ENCODE measurements around the gene TMEM74B.

DNA sequence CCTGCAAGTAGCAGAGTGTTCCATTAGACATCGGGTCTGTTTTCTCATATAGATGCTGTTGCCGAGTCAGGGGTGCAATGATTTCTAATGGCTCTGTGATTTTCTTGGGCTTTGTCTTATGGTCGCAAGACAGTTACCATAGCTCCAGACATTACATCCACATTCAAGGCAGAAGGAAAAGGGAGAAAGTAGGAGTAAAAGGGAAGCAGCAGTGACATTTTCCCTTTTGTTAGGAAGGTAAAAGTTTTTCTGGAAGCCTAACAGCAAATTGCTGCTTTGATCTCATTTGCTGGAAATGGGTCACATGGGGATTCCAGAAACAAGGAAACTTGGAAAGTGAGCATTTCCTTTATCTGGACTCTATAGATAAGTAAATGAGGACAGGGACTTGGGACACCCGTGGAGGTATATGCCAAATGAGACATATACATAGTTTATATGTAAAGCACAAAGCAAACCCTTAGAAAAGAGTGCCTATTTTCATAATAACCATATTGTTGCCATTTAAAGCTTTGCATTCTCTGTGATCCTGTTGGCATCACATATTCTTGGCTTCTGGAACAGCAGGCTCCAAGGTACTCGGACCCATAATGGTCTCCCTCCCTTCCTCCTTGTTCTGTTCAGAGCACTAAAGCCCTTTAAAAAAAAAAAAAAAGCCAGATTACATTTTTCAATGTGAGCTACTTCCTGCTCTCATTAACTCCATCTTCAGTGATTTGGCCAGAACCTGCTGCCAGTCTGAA lies 18.2 kb upstream of the TMEM74B start, which contains the start of gene C20orf202:
- TF ChIP-seq, protein P1, sequence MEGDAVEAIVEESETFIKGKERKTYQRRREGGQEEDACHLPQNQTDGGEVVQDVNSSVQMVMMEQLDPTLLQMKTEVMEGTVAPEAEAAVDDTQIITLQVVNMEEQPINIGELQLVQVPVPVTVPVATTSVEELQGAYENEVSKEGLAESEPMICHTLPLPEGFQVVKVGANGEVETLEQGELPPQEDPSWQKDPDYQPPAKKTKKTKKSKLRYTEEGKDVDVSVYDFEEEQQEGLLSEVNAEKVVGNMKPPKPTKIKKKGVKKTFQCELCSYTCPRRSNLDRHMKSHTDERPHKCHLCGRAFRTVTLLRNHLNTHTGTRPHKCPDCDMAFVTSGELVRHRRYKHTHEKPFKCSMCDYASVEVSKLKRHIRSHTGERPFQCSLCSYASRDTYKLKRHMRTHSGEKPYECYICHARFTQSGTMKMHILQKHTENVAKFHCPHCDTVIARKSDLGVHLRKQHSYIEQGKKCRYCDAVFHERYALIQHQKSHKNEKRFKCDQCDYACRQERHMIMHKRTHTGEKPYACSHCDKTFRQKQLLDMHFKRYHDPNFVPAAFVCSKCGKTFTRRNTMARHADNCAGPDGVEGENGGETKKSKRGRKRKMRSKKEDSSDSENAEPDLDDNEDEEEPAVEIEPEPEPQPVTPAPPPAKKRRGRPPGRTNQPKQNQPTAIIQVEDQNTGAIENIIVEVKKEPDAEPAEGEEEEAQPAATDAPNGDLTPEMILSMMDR (IDR thresholded peaks at IDR 0.05) = no peak
- no peak for TF ChIP-seq TCF7L2 (IDR thresholded peaks at IDR 0.05; ENCODE audit: low read depth, low read length)
- no peak for TF ChIP-seq POLR2AphosphoS5 (IDR thresholded peaks at IDR 0.05; ENCODE audit: low read depth, low read length)
- no peak for TF ChIP-seq SIN3A (IDR thresholded peaks at IDR 0.05; ENCODE audit: borderline replicate concordance, insufficient read depth, low read depth, low read length)
